ENCODE results near the gene LRIG1.

- TF ChIP-seq CTCF (IDR thresholded peaks at IDR 0.05; ENCODE audit: control extremely low read depth in 1 of 3, insufficient read depth in 1 of 3, low read depth in 1 of 3, low read length in 3 of 3) (no peak), POLR2A (IDR thresholded peaks at IDR 0.05; ENCODE audit: control extremely low read depth in 1 of 2, low read depth in 2 of 2, low read length in 2 of 2) (no peak), SIX5 (IDR thresholded peaks at IDR 0.05; ENCODE audit: low read depth, low read length) (no peak), E2F6 (IDR thresholded peaks at IDR 0.05) (no peak), PHF8 (conservative IDR thresholded peaks at IDR 0.05; ENCODE audit: low read depth, low read length) (no peak), KDM1A (IDR thresholded peaks at IDR 0.05; ENCODE audit: borderline replicate concordance, low read length) (no peak), TAF1 (IDR thresholded peaks at IDR 0.05; ENCODE audit: low read depth, low read length) (no peak)
Observed at GRCh38 chr3:66434726-66435125, 66.1 kb downstream of the LRIG1 start.
